PC-3 (cell line): Measurements from ENCODE around the gene PIEZO1.

Source experiments
- CTCF ChIP-seq: fragments of 300-600 bp; sonication (generic); conservative IDR thresholded peaks from 2 replicates; pipeline ENCODE4 v1.5.1; 2017; ENCODE audit warnings: antibody characterized with exemption, low read depth, mild to moderate bottlenecking, low read length
- EZH2 ChIP-seq: fragments of 300-600 bp; sonication (generic); IDR thresholded peaks from one replicate; pipeline ENCODE4 v1.6.1; 2017; ENCODE audit warnings: antibody characterized with exemption, mild to moderate bottlenecking, low read length; ENCODE audit not compliant: unreplicated experiment

- TF ChIP-seq CTCF (no peak), EZH2 (no peak)
These were observed 13.7 kb downstream of the PIEZO1 start for GRCh38 chr16:88771294-88771772.
